NT2/D1 (cell line): ENCODE results near the gene TSNAXIP1.

Source experiments
- DNase-seq: peaks from one replicate; pipeline ENCODE4 v3.0.0-alpha.2; 2011; ENCODE audit warnings: low read depth, low spot score
- H3K27me3 ChIP-seq: 2 replicates; pipeline ENCODE4 v1.6.0; 2011; ENCODE audit warnings: mild to moderate bottlenecking; ENCODE audit not compliant: insufficient read length, insufficient read depth
- H3K36me3 ChIP-seq: 2 replicates; pipeline ENCODE4 v1.6.1; 2011; ENCODE audit warnings: mild to moderate bottlenecking, low read length, mixed read lengths; ENCODE audit not compliant: insufficient read depth, insufficient read length
- H3K4me1 ChIP-seq: 2 replicates; pipeline ENCODE4 v1.5.1; 2011; ENCODE audit not compliant: insufficient read depth, insufficient read length
- H3K4me3 ChIP-seq: 2 replicates; pipeline ENCODE4 v1.5.1; 2011; ENCODE audit warnings: low read depth; ENCODE audit not compliant: insufficient read length
- H3K9ac ChIP-seq: 2 replicates; pipeline ENCODE4 v1.6.0; 2011; ENCODE audit warnings: low read depth; ENCODE audit not compliant: insufficient read length
- H3K9me3 ChIP-seq: 2 replicates; pipeline ENCODE4 v1.5.1; 2011; ENCODE audit warnings: mild to moderate bottlenecking, low read length; ENCODE audit not compliant: insufficient read depth
- SUZ12 ChIP-seq: IDR thresholded peaks from 2 replicates; pipeline ENCODE4 v1.6.1; 2011; ENCODE audit not compliant: insufficient read length, insufficient read depth; ENCODE audit errors: extremely low read depth
- YY1 ChIP-seq: IDR thresholded peaks from 2 replicates; pipeline ENCODE4 v1.6.1; 2011; ENCODE audit not compliant: insufficient read length, insufficient read depth
- ZNF274 ChIP-seq: IDR thresholded peaks from 2 replicates; pipeline ENCODE4 v1.6.1; 2011; ENCODE audit warnings: mild to moderate bottlenecking, low read depth, low read length

Gene TSNAXIP1

GRCh38 chr16:67865318-67865717, 58.6 kb downstream of the TSNAXIP1 start:
- H3K4me1 ChIP-seq: peaks cover 14% of the 10 kb centered on the region
- no peak overlapping the region for H3K9ac ChIP-seq
- peaks cover 97% of the 10 kb centered on the region for H3K36me3 ChIP-seq
- no peaks in the 10 kb centered on the region for H3K27me3 ChIP-seq
- H3K4me3 ChIP-seq: no peak overlapping the region
- no peaks in the 10 kb centered on the region for H3K9me3 ChIP-seq
- DNase-seq: no peak
- TF ChIP-seq YY1: no peak
- no peak for TF ChIP-seq ZNF274
- no peak for TF ChIP-seq SUZ12

DNA sequence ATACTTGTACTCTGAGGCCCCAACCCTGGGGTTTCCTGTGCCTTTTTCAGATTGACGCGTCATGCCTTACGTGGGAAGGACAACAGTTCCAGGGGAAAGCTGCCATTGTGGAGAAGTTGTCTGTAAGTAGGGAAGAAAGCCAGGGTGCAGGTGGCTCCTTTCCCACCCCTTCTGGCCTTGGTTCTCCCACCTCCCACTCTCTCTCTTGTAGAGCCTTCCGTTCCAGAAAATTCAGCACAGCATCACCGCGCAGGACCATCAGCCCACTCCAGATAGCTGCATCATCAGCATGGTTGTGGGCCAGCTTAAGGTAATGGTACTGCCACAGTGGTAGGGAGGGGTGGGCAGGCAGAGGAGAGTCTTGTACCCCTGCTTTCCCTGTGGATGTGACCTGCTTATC, 61.6 kb downstream of the TSNAXIP1 start:
- H3K9ac ChIP-seq: no peak overlapping the region
- no peaks in the 10 kb centered on the region for H3K9me3 ChIP-seq
- H3K4me1 ChIP-seq: peaks cover 5% of the 10 kb centered on the region
- no peaks in the 10 kb centered on the region for H3K27me3 ChIP-seq
- peaks cover 86% of the 10 kb centered on the region for H3K36me3 ChIP-seq
- DNase-seq: no peak
- no peak overlapping the region for H3K4me3 ChIP-seq
- no peak for TF ChIP-seq ZNF274
- no peak for TF ChIP-seq YY1
- TF ChIP-seq SUZ12: no peak

- no peak overlapping the region for H3K9ac ChIP-seq
- peaks cover 5% of the 10 kb centered on the region for H3K4me1 ChIP-seq
- TF ChIP-seq YY1: no peak
- TF ChIP-seq SUZ12: no peak
- TF ChIP-seq ZNF274: no peak
- DNase-seq: no peak
- H3K9me3 ChIP-seq: no peaks in the 10 kb centered on the region
- H3K36me3 ChIP-seq: peaks cover 74% of the 10 kb centered on the region
- no peaks in the 10 kb centered on the region for H3K27me3 ChIP-seq
- no peak overlapping the region for H3K4me3 ChIP-seq
These were observed 63.0 kb downstream of the TSNAXIP1 start for GRCh38 chr16:67869653-67870052.

- peaks cover 74% of the 10 kb centered on the region for H3K36me3 ChIP-seq
- no peak overlapping the region for H3K4me3 ChIP-seq
- no peak for DNase-seq
- no peaks in the 10 kb centered on the region for H3K27me3 ChIP-seq
- peaks cover 3% of the 10 kb centered on the region for H3K4me1 ChIP-seq
- TF ChIP-seq SUZ12 (no peak), ZNF274 (no peak), YY1 (no peak)
- H3K9me3 ChIP-seq: no peaks in the 10 kb centered on the region
- no peak overlapping the region for H3K9ac ChIP-seq
These were observed 64.6 kb downstream of the TSNAXIP1 start for GRCh38 chr16:67871256-67871655.

GRCh38 chr16:67872131-67872630, 65.5 kb downstream of the TSNAXIP1 start:
- H3K9ac ChIP-seq: peak overlapping the region; percentile 11
- no peak overlapping the region for H3K4me3 ChIP-seq
- no peaks in the 10 kb centered on the region for H3K9me3 ChIP-seq
- DNase-seq: no peak
- H3K4me1 ChIP-seq: peaks cover 3% of the 10 kb centered on the region
- no peaks in the 10 kb centered on the region for H3K27me3 ChIP-seq
- TF ChIP-seq SUZ12 (no peak), ZNF274 (no peak), YY1 (no peak)
- peaks cover 74% of the 10 kb centered on the region for H3K36me3 ChIP-seq

- H3K9me3 ChIP-seq: no peaks in the 10 kb centered on the region
- H3K4me1 ChIP-seq: peaks cover 3% of the 10 kb centered on the region
- no peak for TF ChIP-seq YY1
- no peak for TF ChIP-seq SUZ12
- no peak for TF ChIP-seq ZNF274
- H3K4me3 ChIP-seq: peak within 1 kb of the TSS; percentile 96
- peaks cover 74% of the 10 kb centered on the region for H3K36me3 ChIP-seq
- no peak for DNase-seq
- H3K9ac ChIP-seq: peak within 1 kb of the TSS; percentile 97
- H3K27me3 ChIP-seq: no peaks in the 10 kb centered on the region
These were observed 66.1 kb downstream of the TSNAXIP1 start, which contains the start of gene EDC4 for GRCh38 chr16:67872631-67873434. Gene EDC4 (plus strand): TSS chr16:67873052. CDS start chr16:67873262, 210 bp downstream.
